H1 (cell line): ENCODE data around the gene KATNAL2. TPM values are rescaled to one million over a fixed set of nuclear protein-coding genes. Genes with fewer than 3 reads are reported as not detected.
"Not testable (repeated sequence)": the region's sequence is repeated elsewhere in the genome, so short reads cannot be mapped to it uniquely, and the experiment has no call there.

Experiments
- CTCF ChIA-PET: fragments of 300-600 bp; sonication (Branson Sonifier 250); formaldehyde crosslinking; loops from one replicate; lab custom pipeline; 2021; ENCODE audit not compliant: partially characterized antibody; lab: Charles Lee
- POLR2A ChIA-PET: fragments of 300-600 bp; sonication (Branson Sonifier 250); formaldehyde crosslinking; loops from one replicate; lab custom pipeline; 2021; ENCODE audit warnings: inconsistent platforms; ENCODE audit not compliant: partially characterized antibody; lab: Charles Lee
- DNase-seq, 2 experiments: peaks; one replicate each; pipeline versions ENCODE4 v3.0.0 to v3.0.0-alpha.2; 2010 to 2022; ENCODE audit warnings: low spot score in 2 of 2, low read depth in 1 of 2, mixed read lengths in 1 of 2
- FAIRE-seq: peaks from 2 replicates; lab custom pipeline; 2011; peaks lifted over from hg19 to GRCh38; lab: Jason Lieb, UNC
- H2AFZ ChIP-seq: 2 replicates; pipeline ENCODE4 v1.8.1; 2012; ENCODE audit warnings: low read length, inconsistent platforms
- H2AK5ac ChIP-seq: 2 replicates; pipeline ENCODE4 v1.6.1; 2013; ENCODE audit warnings: low read depth, low read length
- H2BK120ac ChIP-seq: replicated peaks from 2 replicates; pipeline ENCODE3; 2013; ENCODE audit warnings: low read depth, low read length, inconsistent platforms
- H2BK12ac ChIP-seq: 2 replicates; pipeline ENCODE4 v1.6.1; 2013; ENCODE audit warnings: low read depth, low read length
- H2BK15ac ChIP-seq: 2 replicates; pipeline ENCODE4 v1.6.1; 2013; ENCODE audit warnings: low read length
- H2BK20ac ChIP-seq: 2 replicates; pipeline ENCODE4 v1.6.1; 2013; ENCODE audit warnings: low read length
- H2BK5ac ChIP-seq: 2 replicates; pipeline ENCODE4 v1.6.1; 2013; ENCODE audit warnings: low read depth, low read length
- H3K14ac ChIP-seq: 2 replicates; pipeline ENCODE4 v1.6.1; 2013; ENCODE audit warnings: inconsistent platforms; ENCODE audit not compliant: insufficient read length
- H3K18ac ChIP-seq: 2 replicates; pipeline ENCODE4 v1.6.1; 2013; ENCODE audit warnings: low read length; ENCODE audit errors: extremely low read depth
- H3K23ac ChIP-seq: 2 replicates; pipeline ENCODE4 v1.6.1; 2013; ENCODE audit warnings: inconsistent platforms; ENCODE audit not compliant: insufficient read length
- H3K23me2 ChIP-seq: 2 replicates; pipeline ENCODE4 v1.6.1; 2013; ENCODE audit warnings: low read depth, low read length
- H3K27ac ChIP-seq: 2 replicates; pipeline ENCODE4 v1.6.1; 2011; ENCODE audit warnings: low read depth, low read length, inconsistent platforms
- H3K27me3 ChIP-seq, 4 experiments: replicated peaks in 1 of 4; 1 replicate in 1 of 4; 2 replicates in 3 of 4; pipeline versions ENCODE4 v1.6.1 to v1.8.1; 2011 to 2013; ENCODE audit warnings: low read length in 3 of 4, mild to moderate bottlenecking in 3 of 4, inconsistent platforms in 2 of 4, mixed read lengths in 2 of 4, moderate library complexity in 1 of 4; ENCODE audit not compliant: control insufficient read depth in 3 of 4, insufficient read depth in 3 of 4; ENCODE audit errors: extremely low read depth in 1 of 4
- H3K36me3 ChIP-seq, 4 experiments: 2 replicates each; pipeline versions ENCODE4 v1.6.1 to v1.8.1; 2011 to 2013; ENCODE audit warnings: mild to moderate bottlenecking in 4 of 4, low read length in 3 of 4, moderate library complexity in 2 of 4, control low read depth in 1 of 4, inconsistent platforms in 1 of 4; ENCODE audit not compliant: insufficient read depth in 4 of 4, control insufficient read depth in 2 of 4
- H3K4ac ChIP-seq: replicated peaks from 2 replicates; pipeline ENCODE3; 2013; ENCODE audit warnings: low read length, low read depth, mixed read lengths, inconsistent platforms; ENCODE audit not compliant: insufficient read length
- H3K4me1 ChIP-seq, 4 experiments: replicated peaks in 1 of 4; 1 replicate in 1 of 4; 2 replicates in 3 of 4; pipeline versions ENCODE4 v1.6.1 to v1.8.1; 2011 to 2013; ENCODE audit warnings: low read length in 3 of 4, inconsistent platforms in 2 of 4, mixed read lengths in 1 of 4; ENCODE audit not compliant: insufficient read depth in 4 of 4, control insufficient read depth in 3 of 4
- H3K4me2 ChIP-seq, 2 experiments: 2 replicates each; pipeline versions ENCODE4 v1.6.1 to v1.8.1; 2011 to 2013; ENCODE audit warnings: low read depth in 2 of 2, low read length in 2 of 2, control low read depth in 1 of 2, inconsistent platforms in 1 of 2, mild to moderate bottlenecking in 1 of 2; ENCODE audit not compliant: insufficient read depth in 1 of 2
- H3K4me3 ChIP-seq, 4 experiments: fragments of 200-600, 300-600 bp in 1 of 4; sonication (generic), shearing (Covaris generic), sonication (Bioruptor Twin) in 1 of 4; 2 replicates each; pipeline versions ENCODE4 v1.5.1 to v1.8.1; 2011 to 2016; ENCODE audit warnings: low read length in 4 of 4, low read depth in 3 of 4, control low read depth in 2 of 4, inconsistent platforms in 2 of 4, mild to moderate bottlenecking in 2 of 4, mixed read lengths in 1 of 4, moderate library complexity in 1 of 4; ENCODE audit not compliant: insufficient read depth in 2 of 4; ENCODE audit errors: extremely low read depth in 1 of 4
- H3K56ac ChIP-seq: replicated peaks from 2 replicates; pipeline ENCODE3; 2013; ENCODE audit warnings: low read depth, mild to moderate bottlenecking, mixed read lengths, low read length, inconsistent platforms; ENCODE audit not compliant: insufficient read length
- H3K79me1 ChIP-seq: 2 replicates; pipeline ENCODE4 v1.6.1; 2013; ENCODE audit warnings: low read depth, low read length, control low read depth
- H3K79me2 ChIP-seq, 2 experiments: 2 replicates each; pipeline versions ENCODE4 v1.6.1 to v1.8.1; 2012 to 2013; ENCODE audit warnings: low read length in 2 of 2, mild to moderate bottlenecking in 2 of 2, inconsistent platforms in 1 of 2; ENCODE audit not compliant: insufficient read depth in 2 of 2, control insufficient read depth in 1 of 2
- H3K9ac ChIP-seq, 4 experiments: replicated peaks in 1 of 4; 1 replicate in 1 of 4; 2 replicates in 3 of 4; pipeline versions ENCODE4 v1.6.1 to v1.8.1; 2011 to 2013; ENCODE audit warnings: low read depth in 3 of 4, low read length in 3 of 4, control low read depth in 2 of 4, mild to moderate bottlenecking in 2 of 4, moderate library complexity in 2 of 4, inconsistent platforms in 1 of 4; ENCODE audit errors: extremely low read depth in 1 of 4
- H3K9me3 ChIP-seq, 2 experiments: 2 replicates each; pipeline versions ENCODE4 v1.6.1 to v1.8.1; 2012 to 2013; ENCODE audit warnings: mild to moderate bottlenecking in 2 of 2, moderate library complexity in 2 of 2, control low read depth in 1 of 2, inconsistent platforms in 1 of 2, low read depth in 1 of 2, low read length in 1 of 2, mixed read lengths in 1 of 2; ENCODE audit not compliant: insufficient read depth in 2 of 2
- H4K20me1 ChIP-seq, 2 experiments: replicated peaks in 1 of 2; 2 replicates each; pipeline versions ENCODE3 to v1.8.1; 2011 to 2013; ENCODE audit warnings: inconsistent platforms in 2 of 2, low read length in 2 of 2, mild to moderate bottlenecking in 1 of 2; ENCODE audit not compliant: insufficient read depth in 2 of 2, control insufficient read depth in 1 of 2
- H4K5ac ChIP-seq: 2 replicates; pipeline ENCODE4 v1.6.1; 2013; ENCODE audit warnings: low read length, low read depth, mixed read lengths, inconsistent platforms; ENCODE audit not compliant: insufficient read length
- H4K8ac ChIP-seq: 2 replicates; pipeline ENCODE4 v1.8.0; 2013; ENCODE audit warnings: mild to moderate bottlenecking, moderate library complexity, low read length, inconsistent platforms; ENCODE audit not compliant: insufficient read depth; ENCODE audit errors: extremely low read depth
- H4K91ac ChIP-seq: replicated peaks from 2 replicates; pipeline ENCODE3; 2013; ENCODE audit warnings: low read length, mixed read lengths, inconsistent platforms; ENCODE audit not compliant: insufficient read length
- WGBS, 2 experiments: shearing (Covaris generic) in 1 of 2; methylation state at CpG; one replicate each; pipeline versions ENCODE4 v1.1.6 to v1.1.7; 2013 to 2015; ENCODE audit warnings: low lambda C conversion rate in 2 of 2, mixed read lengths in 2 of 2, inconsistent platforms in 1 of 2, low coverage in 1 of 2, missing lambda C conversion rate in 1 of 2; ENCODE audit not compliant: insufficient replicate concordance in 2 of 2, insufficient coverage in 1 of 2, insufficient read length in 1 of 2; ENCODE audit errors: extremely low coverage in 1 of 2, missing lambda C conversion rate in 1 of 2; 5-methylcytosine and 5-hydroxymethylcytosine counted together
- polyA plus RNA-seq, 7 experiments: library from polyadenylated mRNA; depleted of rRNA in 3 of 7; stranded (reverse) in 5 of 7; unstranded in 2 of 7; fragments of >200 nt in 5 of 7; fragments of 200-250 nt in 2 of 7; gene quantifications; 1 replicate in 5 of 7; 2 replicates in 1 of 7; 4 replicates in 1 of 7; pipeline versions ENCODE4 v1.2.1 to v1.2.3, GENCODE V29; 2011 to 2013; ENCODE audit warnings: missing spikeins in 2 of 7, mixed read lengths in 2 of 7
- total RNA-seq: library from RNA; stranded (reverse); fragmentation: NEBNext Ultra II Directional; extraction: Animal tissue kit (Norgen Biotek cat#: 25700); gene quantifications from 2 replicates; pipeline ENCODE4 v1.2.1, GENCODE V29; 2021

The KATNAL2 gene
- total and polyA plus RNA-seq, 2 of the 8 experiments (the other 6 are each of a cell fraction or from before 2014, with no cell fraction given), result 10.0 to 15.2 TPM

DNA sequence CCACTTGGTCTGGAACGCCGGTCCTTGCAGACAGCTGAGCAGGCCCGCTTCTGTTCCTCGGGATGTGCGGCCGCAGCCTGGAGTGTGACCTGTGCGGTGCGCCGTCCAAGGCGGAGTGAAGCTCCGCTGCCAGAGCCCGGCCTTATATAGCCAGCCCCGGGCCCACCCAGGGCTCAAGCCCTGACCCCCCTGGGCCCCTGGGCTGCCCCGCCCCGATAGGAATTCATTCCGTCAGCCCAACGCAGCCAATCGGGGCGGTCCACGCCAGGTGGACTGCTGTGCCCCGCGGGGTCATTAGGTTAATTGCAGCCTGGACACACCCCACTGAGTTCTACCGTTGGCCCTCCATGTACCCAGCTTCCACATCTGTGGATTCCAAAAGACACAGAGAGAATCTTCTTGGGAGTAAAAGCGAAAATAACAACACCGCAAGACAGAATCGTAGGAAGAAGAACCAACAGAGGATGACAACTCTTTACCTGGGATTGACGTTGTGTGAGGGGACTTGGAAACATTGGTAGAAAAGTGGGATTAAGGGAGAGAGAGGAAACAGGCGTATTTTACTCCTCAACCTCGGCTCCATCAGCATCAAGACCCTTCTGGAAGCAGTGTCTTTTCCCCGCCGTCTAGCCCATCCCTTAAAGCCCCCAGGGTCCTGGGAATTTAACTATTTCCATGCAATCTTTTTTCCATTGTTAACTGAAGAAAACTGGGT lies 47.3 kb downstream of the KATNAL2 start:
- H4K5ac ChIP-seq, H3K4me3 ChIP-seq, H2BK12ac ChIP-seq, H2BK15ac ChIP-seq, H3K4me2 ChIP-seq, H2AK5ac ChIP-seq, H3K18ac ChIP-seq, H3K23me2 ChIP-seq, H4K8ac ChIP-seq, H2AFZ ChIP-seq, H3K9ac ChIP-seq, H3K36me3 ChIP-seq, POLR2A ChIA-PET, H3K4ac ChIP-seq, H2BK120ac ChIP-seq, H3K79me1 ChIP-seq, H3K56ac ChIP-seq, H3K14ac ChIP-seq, H4K91ac ChIP-seq, H3K27me3 ChIP-seq, H3K79me2 ChIP-seq, CTCF ChIA-PET, H3K4me1 ChIP-seq, H3K9me3 ChIP-seq, FAIRE-seq, H2BK5ac ChIP-seq, H4K20me1 ChIP-seq, H3K23ac ChIP-seq, H2BK20ac ChIP-seq, H3K27ac ChIP-seq: not testable (repeated sequence)
- WGBS, 2 experiments, result 94% methylated on average over 8 of the region's 31 CpGs; no CpG with 5 or more reads in 1 of the 2 experiments
- DNase-seq, result peak in 1 of 2 experiments; percentile 54

DNA sequence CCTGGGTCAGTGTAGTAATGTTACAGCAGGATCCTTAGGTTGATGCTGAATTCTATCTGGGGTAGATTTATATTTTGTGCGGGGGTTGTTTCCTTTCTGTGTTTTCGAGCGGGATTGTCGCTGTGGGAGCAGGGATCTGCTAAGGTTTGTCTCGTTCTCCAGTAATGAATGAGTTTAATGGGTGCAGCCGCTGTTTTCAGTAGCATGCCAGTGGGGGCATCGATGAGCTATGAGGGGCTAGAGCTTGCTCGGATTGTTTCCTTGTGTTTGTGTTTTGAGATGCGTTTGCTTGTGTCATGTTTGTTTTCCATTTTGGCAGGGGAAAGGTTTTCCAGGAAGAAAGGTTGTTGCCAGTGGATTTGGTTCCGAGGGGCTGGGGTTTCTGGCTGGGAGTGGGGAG lies 48.9 kb downstream of the KATNAL2 start:
- H2AFZ ChIP-seq, H3K18ac ChIP-seq, POLR2A ChIA-PET, H3K9me3 ChIP-seq, H3K23me2 ChIP-seq, H3K4ac ChIP-seq, H2AK5ac ChIP-seq, H2BK15ac ChIP-seq, H3K23ac ChIP-seq, H2BK20ac ChIP-seq, H3K27ac ChIP-seq, H4K20me1 ChIP-seq, H3K4me1 ChIP-seq, DNase-seq, H3K56ac ChIP-seq, H4K5ac ChIP-seq, H3K4me2 ChIP-seq, H3K79me2 ChIP-seq, H4K91ac ChIP-seq, H2BK12ac ChIP-seq, H3K36me3 ChIP-seq, H2BK120ac ChIP-seq, H3K4me3 ChIP-seq, H3K27me3 ChIP-seq, CTCF ChIA-PET, H4K8ac ChIP-seq, H2BK5ac ChIP-seq, H3K14ac ChIP-seq, H3K9ac ChIP-seq, H3K79me1 ChIP-seq: not testable (repeated sequence)
- no CpG with 5 or more reads among the region's 10 CpGs for WGBS, 2 experiments
- FAIRE-seq, result peak; percentile 96
